Measurements from ENCODE around the gene MAN1A1.

DNA sequence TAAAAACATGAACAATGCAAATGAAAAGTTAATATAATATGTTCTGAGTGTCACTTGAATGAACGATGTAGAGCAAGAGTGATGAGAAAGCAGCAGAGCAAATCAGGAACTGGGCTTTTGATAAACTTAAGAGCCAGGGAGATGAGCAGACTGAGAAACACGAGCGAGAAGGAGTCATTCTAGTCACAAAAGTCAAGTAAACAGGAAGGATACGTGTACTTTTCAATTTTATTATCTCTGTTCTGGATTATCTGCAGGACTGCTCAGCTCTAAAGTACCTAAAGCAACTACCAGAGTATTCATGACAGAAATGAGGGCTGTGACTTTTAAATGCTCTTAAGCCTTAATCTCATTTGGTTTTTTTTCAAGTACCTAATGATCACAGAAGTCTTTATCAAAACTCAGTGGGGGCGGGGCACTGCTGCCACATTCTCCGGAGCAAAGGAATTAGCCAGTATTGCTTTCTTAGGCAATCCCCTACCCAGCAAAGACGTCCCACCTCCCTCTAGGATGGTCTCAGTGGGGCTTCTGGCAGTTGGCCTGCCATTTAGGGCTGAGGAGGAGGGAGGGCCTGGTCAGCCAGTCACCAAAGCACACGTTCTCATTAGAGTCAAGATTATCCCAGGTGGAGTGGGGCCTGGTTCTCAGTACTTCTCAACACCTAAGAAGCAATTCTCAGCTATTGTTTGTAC, 8.6 kb downstream of the MAN1A1 start:
- TF ChIP-seq POLR2AphosphoS5 (IDR thresholded peaks at IDR 0.05; ENCODE audit: borderline replicate concordance, low read depth, low read length): no peak
- TF ChIP-seq EZH2 (IDR thresholded peaks at IDR 0.05): no peak
- TF ChIP-seq FOXP2 (optimal IDR thresholded peaks at IDR 0.05; ENCODE audit: control extremely low read depth, extremely low read length, insufficient read depth): no peak

All from SK-N-MC (cell line).